B cell (primary cell): ENCODE results near the gene PSG4.

Experiments used
- CTCF ChIP-seq: fragments of 200-600 bp; IDR thresholded peaks from one replicate; pipeline ENCODE4 v1.8.0; 2022; ENCODE audit warnings: antibody characterized with exemption, mild to moderate bottlenecking
- EZH2 ChIP-seq: IDR thresholded peaks from 2 replicates; pipeline ENCODE4 v1.6.1; 2012; ENCODE audit warnings: borderline replicate concordance, low read depth, mild to moderate bottlenecking, moderate library complexity, low read length; ENCODE audit not compliant: insufficient read depth, poor library complexity, severe bottlenecking

- TF ChIP-seq EZH2 (no peak), CTCF (no peak)
These were observed 2.6 kb upstream of the PSG4 start for GRCh38 chr19:43207991-43208390.
